Endothelial cell of umbilical vein (primary cell): Measurements from ENCODE around the gene SGCD.

Experiments
- POLR2A ChIP-seq: IDR thresholded peaks from 2 replicates; pipeline ENCODE4 v1.6.1; 2012; ENCODE audit warnings: low read depth, mild to moderate bottlenecking, control low read depth, low read length
- POLR2AphosphoS5 ChIP-seq: IDR thresholded peaks from 2 replicates; pipeline ENCODE4 v1.6.1; 2012; ENCODE audit warnings: low read depth, mild to moderate bottlenecking, control low read depth, low read length, moderate library complexity; ENCODE audit not compliant: insufficient read depth
- TF ChIP-seq, protein P1 (sequence below), 2 donors: IDR thresholded peaks; 1 replicate in 1 of 2; 2 replicates in 1 of 2; pipeline ENCODE4 v1.5.1; 2011; ENCODE audit warnings: low read length in 2 of 2, mild to moderate bottlenecking in 2 of 2, moderate library complexity in 2 of 2, control low read depth in 1 of 2, inconsistent platforms in 1 of 2, low read depth in 1 of 2; ENCODE audit not compliant: insufficient read depth in 1 of 2; ENCODE audit errors: extremely low read depth in 1 of 2
- TF ChIP-seq, protein P2 (sequence below): IDR thresholded peaks from 2 replicates; pipeline ENCODE4 v1.6.1; 2011; ENCODE audit not compliant: insufficient read depth, insufficient read length

DNA sequence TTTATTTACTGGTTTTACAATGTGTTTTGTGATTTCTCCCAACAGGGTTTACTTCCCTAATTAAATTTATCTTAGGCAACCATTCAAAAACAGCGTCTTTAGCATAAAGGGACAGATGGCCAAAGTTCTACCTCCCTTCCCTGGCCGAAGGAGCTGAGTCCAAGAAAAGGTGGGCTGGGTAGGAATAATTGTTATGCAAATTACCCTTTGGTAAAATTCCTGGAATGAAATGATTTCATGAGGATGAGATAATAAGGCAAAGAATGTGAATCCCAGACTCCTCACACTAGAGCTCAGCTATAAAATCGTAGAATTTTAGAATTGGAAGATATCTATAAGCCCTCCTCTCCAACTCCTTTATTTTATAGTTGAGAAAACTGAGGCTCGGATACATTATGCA lies 119.6 kb downstream of the SGCD start:
- TF ChIP-seq POLR2A: no peak
- TF ChIP-seq, protein P1, sequence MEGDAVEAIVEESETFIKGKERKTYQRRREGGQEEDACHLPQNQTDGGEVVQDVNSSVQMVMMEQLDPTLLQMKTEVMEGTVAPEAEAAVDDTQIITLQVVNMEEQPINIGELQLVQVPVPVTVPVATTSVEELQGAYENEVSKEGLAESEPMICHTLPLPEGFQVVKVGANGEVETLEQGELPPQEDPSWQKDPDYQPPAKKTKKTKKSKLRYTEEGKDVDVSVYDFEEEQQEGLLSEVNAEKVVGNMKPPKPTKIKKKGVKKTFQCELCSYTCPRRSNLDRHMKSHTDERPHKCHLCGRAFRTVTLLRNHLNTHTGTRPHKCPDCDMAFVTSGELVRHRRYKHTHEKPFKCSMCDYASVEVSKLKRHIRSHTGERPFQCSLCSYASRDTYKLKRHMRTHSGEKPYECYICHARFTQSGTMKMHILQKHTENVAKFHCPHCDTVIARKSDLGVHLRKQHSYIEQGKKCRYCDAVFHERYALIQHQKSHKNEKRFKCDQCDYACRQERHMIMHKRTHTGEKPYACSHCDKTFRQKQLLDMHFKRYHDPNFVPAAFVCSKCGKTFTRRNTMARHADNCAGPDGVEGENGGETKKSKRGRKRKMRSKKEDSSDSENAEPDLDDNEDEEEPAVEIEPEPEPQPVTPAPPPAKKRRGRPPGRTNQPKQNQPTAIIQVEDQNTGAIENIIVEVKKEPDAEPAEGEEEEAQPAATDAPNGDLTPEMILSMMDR (IDR thresholded peaks at IDR 0.05; ENCODE audit: extremely low read depth in 1 of 2, insufficient read depth in 1 of 2, low read depth in 1 of 2, low read length in 2 of 2): no peak
- no peak for TF ChIP-seq POLR2AphosphoS5
- TF ChIP-seq, protein P2, sequence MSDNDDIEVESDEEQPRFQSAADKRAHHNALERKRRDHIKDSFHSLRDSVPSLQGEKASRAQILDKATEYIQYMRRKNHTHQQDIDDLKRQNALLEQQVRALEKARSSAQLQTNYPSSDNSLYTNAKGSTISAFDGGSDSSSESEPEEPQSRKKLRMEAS: no peak
